ENCODE measurements around the gene LACC1. TPM values are rescaled to one million over a fixed set of nuclear protein-coding genes. Genes with fewer than 3 reads are reported as not detected.

LACC1 gene
- total and polyA plus RNA-seq, 2 of the 13 experiments (the other 11 are each of a cell fraction or from before 2014, with no cell fraction given), result 0.92 to 1.7 TPM

DNA sequence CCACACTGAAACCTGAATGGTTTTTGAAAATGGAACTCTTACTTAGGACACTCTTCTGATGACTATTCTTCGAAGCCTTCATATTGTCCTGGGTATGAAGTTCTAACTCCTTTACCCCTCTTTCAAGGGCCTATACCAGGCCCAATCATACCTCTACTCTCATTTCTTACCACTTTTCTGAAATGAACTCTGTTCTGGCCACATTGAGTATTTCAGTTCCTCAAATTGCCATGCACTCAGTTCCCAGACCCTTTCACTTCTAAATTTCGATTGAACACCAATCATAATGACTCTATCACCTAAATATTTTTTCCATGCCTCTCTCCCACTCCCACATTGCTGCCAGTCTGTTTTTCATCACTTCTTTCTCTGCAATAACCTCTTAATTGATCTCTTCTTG lies 53.7 kb downstream of the LACC1 start (continued):
- TF ChIP-seq ADNP (CRISPR knock-in tag; IDR thresholded peaks at IDR 0.05) (no peak), ZFP62 (CRISPR knock-in tag; IDR thresholded peaks at IDR 0.05) (no peak), ZNF430 (CRISPR knock-in tag; IDR thresholded peaks at IDR 0.05) (no peak), ZNF562 (CRISPR knock-in tag; IDR thresholded peaks at IDR 0.05; ENCODE audit: borderline replicate concordance) (no peak), NFIB (CRISPR knock-in tag; IDR thresholded peaks at IDR 0.05; ENCODE audit: borderline replicate concordance) (no peak)

DNA sequence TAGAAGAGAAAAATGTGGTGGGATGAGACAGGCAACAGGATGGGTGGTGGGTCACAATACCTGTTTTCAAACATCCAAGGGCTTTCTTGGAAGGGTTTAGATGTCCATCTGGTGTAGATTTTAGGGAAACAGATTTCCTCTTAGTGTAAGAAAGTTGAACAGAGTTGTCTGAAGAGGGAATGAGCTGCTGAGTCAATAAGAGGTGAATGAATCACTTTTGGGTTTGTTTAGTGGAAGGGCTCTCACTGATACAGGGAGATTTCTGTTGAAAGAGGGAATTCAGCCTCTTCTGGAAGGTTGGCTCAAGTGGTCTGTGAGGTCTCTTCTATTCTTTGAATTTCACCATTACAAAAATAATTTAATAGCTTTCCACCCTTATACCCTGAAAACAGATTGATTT lies 54.6 kb downstream of the LACC1 start:
- TF ChIP-seq ZNF317 (CRISPR knock-in tag; IDR thresholded peaks at IDR 0.05) (no peak), ELF4 (CRISPR knock-in tag; IDR thresholded peaks at IDR 0.05; ENCODE audit: borderline replicate concordance) (no peak), MXI1 (IDR thresholded peaks at IDR 0.05; ENCODE audit: borderline replicate concordance, low read depth, low read length) (no peak), HES4 (CRISPR knock-in tag; IDR thresholded peaks at IDR 0.05; ENCODE audit: borderline replicate concordance) (no peak), ZMAT3 (CRISPR knock-in tag; conservative IDR thresholded peaks at IDR 0.05) (no peak), NFYC (CRISPR knock-in tag; IDR thresholded peaks at IDR 0.05) (no peak), SMYD3 (CRISPR knock-in tag; IDR thresholded peaks at IDR 0.05) (no peak), ZNF274 (CRISPR knock-in tag; IDR thresholded peaks at IDR 0.05) (no peak), WIZ (CRISPR knock-in tag; IDR thresholded peaks at IDR 0.05) (no peak), HOXD1 (CRISPR knock-in tag; IDR thresholded peaks at IDR 0.05) (no peak), NFKB2 (CRISPR knock-in tag; IDR thresholded peaks at IDR 0.05; ENCODE audit: borderline replicate concordance) (no peak), ZNF605 (CRISPR knock-in tag; IDR thresholded peaks at IDR 0.05) (no peak), ZNF891 (CRISPR knock-in tag; IDR thresholded peaks at IDR 0.05) (no peak), GLI4 (CRISPR knock-in tag; IDR thresholded peaks at IDR 0.05; ENCODE audit: borderline replicate concordance) (no peak), RXRB (CRISPR knock-in tag; IDR thresholded peaks at IDR 0.05; ENCODE audit: borderline replicate concordance) (no peak), AHR (CRISPR knock-in tag; IDR thresholded peaks at IDR 0.05) (no peak), ZNF570 (CRISPR knock-in tag; IDR thresholded peaks at IDR 0.05; ENCODE audit: borderline replicate concordance) (no peak)
- in situ Hi-C loops (cut with HindIII; ENCODE audit: extremely low pct_ligation_motif_present, low pct_unique_long_range_greater_than_20kb), result no loop called here
- Histone ChIP-seq H3K9ac (ENCODE audit: insufficient read depth, low read depth, low read length) (no peak overlapping the region), H2AFZ (ENCODE audit: low read length) (no peak overlapping the region), H3K4me3 (replicated peaks in 1 of 3; ENCODE audit: insufficient read depth in 1 of 3, low read depth in 2 of 3, low read length in 3 of 3) (no peak overlapping the region), H3K79me2 (ENCODE audit: insufficient read depth, low read length) (no peaks in the 10 kb centered on the region), H3K9me3 (ENCODE audit: low read length) (no peaks in the 10 kb centered on the region), H3K27ac (ENCODE audit: extremely low read length, insufficient read depth, low read length) (no peak overlapping the region), H3K27me3 (ENCODE audit: control insufficient read depth in 1 of 2, insufficient read depth in 2 of 2, low read length in 2 of 2) (no peaks in the 10 kb centered on the region), H3K4me1 (ENCODE audit: insufficient read depth, low read length) (no peaks in the 10 kb centered on the region), H3K4me2 (ENCODE audit: low read depth, low read length) (no peak overlapping the region), H3K36me3 (replicated peaks in 1 of 2; ENCODE audit: control insufficient read depth in 1 of 2, insufficient read depth in 2 of 2, low read length in 2 of 2) (no peaks in the 10 kb centered on the region), H4K20me1 (ENCODE audit: insufficient read depth, low read length) (no peaks in the 10 kb centered on the region)
- DNase-seq (ENCODE audit: low spot score), result no peak
- BruUV-seq (replicated peaks), result no TSS peak
- intact Hi-C loops (cut with micrococcal nuclease; ENCODE audit: unreplicated experiment), result no loop called here
- CTCF ChIA-PET (ENCODE audit: low intra/inter-chr PET ratio, low total read pairs), result no interaction called here
- POLR2A ChIA-PET, result no interaction called here
- ATAC-seq, result no peak
- FAIRE-seq, result no peak

Data from HepG2 (cell line).